ENCODE results near the gene SLC43A3.
"Not testable (repeated sequence)": the region's sequence is repeated elsewhere in the genome, so short reads cannot be mapped to it uniquely, and the experiment has no call there.

Gene SLC43A3

GRCh38 chr11:57460022-57460757, 33.3 kb upstream of the SLC43A3 start, which contains the start of gene RTN4RL2:
RTN4RL2 (plus strand) TSS chr11:57460528; CDS start chr11:57460866, 338 bp downstream.
- in situ Hi-C loops (cut with MboI; ENCODE audit: low sequenced_read_pairs) = no loop called here

GRCh38 chr11:57459164-57460021, 32.5 kb upstream of the SLC43A3 start:
- in situ Hi-C loops (cut with MboI; ENCODE audit: low sequenced_read_pairs) = loop anchor here (10.0 kb wide), 1 partner anchor 65 kb away; no protein-coding TSS in a partner anchor

- in situ Hi-C loops (cut with MboI; ENCODE audit: low sequenced_read_pairs) = loop anchor here (10.0 kb wide), 1 partner anchor 66 kb away; no protein-coding TSS in a partner anchor
These were observed 31.7 kb upstream of the SLC43A3 start for GRCh38 chr11:57458410-57459163.

GRCh38 chr11:57458060-57458409, 31.1 kb upstream of the SLC43A3 start:
- in situ Hi-C loops (cut with MboI; ENCODE audit: low sequenced_read_pairs) = loop anchor here (10.0 kb wide), 1 partner anchor 67 kb away; no protein-coding TSS in a partner anchor

- in situ Hi-C loops (cut with MboI; ENCODE audit: low sequenced_read_pairs) = loop anchor here (10.0 kb wide), 1 partner anchor 67 kb away; no protein-coding TSS in a partner anchor
These were observed 30.7 kb upstream of the SLC43A3 start for GRCh38 chr11:57457643-57458023.

- in situ Hi-C loops (cut with MboI; ENCODE audit: low sequenced_read_pairs) = loop anchor here (10.0 kb wide), 1 partner anchor 68 kb away; no protein-coding TSS in a partner anchor
These were observed 30.2 kb upstream of the SLC43A3 start for GRCh38 chr11:57456960-57457642.

- in situ Hi-C loops (cut with MboI; ENCODE audit: low sequenced_read_pairs) = loop anchor here (10.0 kb wide), 1 partner anchor 71 kb away; no protein-coding TSS in a partner anchor
These were observed 26.7 kb upstream of the SLC43A3 start for GRCh38 chr11:57453543-57454177.

GRCh38 chr11:57446055-57446454, 19.1 kb upstream of the SLC43A3 start:
- in situ Hi-C loops (cut with MboI; ENCODE audit: low sequenced_read_pairs) = no loop called here

- in situ Hi-C loops (cut with MboI; ENCODE audit: low sequenced_read_pairs) = not testable (repeated sequence)
These were observed 18.1 kb upstream of the SLC43A3 start for GRCh38 chr11:57445122-57445394.

GRCh38 chr11:57444362-57445121, 17.6 kb upstream of the SLC43A3 start:
- in situ Hi-C loops (cut with MboI; ENCODE audit: low sequenced_read_pairs) = no loop called here

- in situ Hi-C loops (cut with MboI; ENCODE audit: low sequenced_read_pairs) = no loop called here
These were observed 14.0 kb upstream of the SLC43A3 start for GRCh38 chr11:57440744-57441414.

GRCh38 chr11:57439786-57440185, 12.9 kb upstream of the SLC43A3 start:
- in situ Hi-C loops (cut with MboI; ENCODE audit: low sequenced_read_pairs) = no loop called here

- in situ Hi-C loops (cut with MboI; ENCODE audit: low sequenced_read_pairs) = no loop called here
These were observed 11.7 kb upstream of the SLC43A3 start for GRCh38 chr11:57438345-57439285.

GRCh38 chr11:57436031-57436430, 9.1 kb upstream of the SLC43A3 start:
- in situ Hi-C loops (cut with MboI; ENCODE audit: low sequenced_read_pairs) = no loop called here

- in situ Hi-C loops (cut with MboI; ENCODE audit: low sequenced_read_pairs) = no loop called here
These were observed 8.0 kb upstream of the SLC43A3 start for GRCh38 chr11:57434640-57435546.

GRCh38 chr11:57432714-57433163, 5.8 kb upstream of the SLC43A3 start:
- in situ Hi-C loops (cut with MboI; ENCODE audit: low sequenced_read_pairs) = no loop called here

- in situ Hi-C loops (cut with MboI; ENCODE audit: low sequenced_read_pairs) = no loop called here
These were observed 5.2 kb upstream of the SLC43A3 start for GRCh38 chr11:57432149-57432561.

Measured in HL-60/S4 treated with retinoic acid at 250 ng/mL for 4 days and 3 days (cell line).